HepG2 (cell line): ENCODE data around the gene PLEKHN1. TPM values are rescaled to one million over a fixed set of nuclear protein-coding genes. Genes with fewer than 3 reads are reported as not detected.
A peak's percentile ranks its signal among the peaks of the same experiment; 100 is the strongest.
"Not testable (repeated sequence)": the region's sequence is repeated elsewhere in the genome, so short reads cannot be mapped to it uniquely, and the experiment has no call there.

Experiments used
- ATAC-seq: fragments of 200-7000 bp; cut with Tn5 transposase; 3 replicates; pipeline ENCODE4 v1.9.1; 2020; ENCODE audit warnings: mild to moderate bottlenecking, moderate library complexity
- BruUV-seq: library from RNA; stranded (reverse); fragments of 400-500 nt; replicated peaks from 2 replicates; lab custom pipeline; 2021; lab: Mats Ljungman, UMichigan
- CTCF ChIA-PET: fragments of 300-600 bp; formaldehyde crosslinking; extraction: SDS; loops from one replicate; lab custom pipeline; 2021; ENCODE audit warnings: low total read pairs, inconsistent platforms, low intra/inter-chr PET ratio; lab: Yijun Ruan, JAX
- POLR2A ChIA-PET: fragments of 350-600 bp; sonication (Branson Sonifier 250); formaldehyde crosslinking; loops from one replicate; lab custom pipeline; 2020; ENCODE audit warnings: antibody characterized with exemption, inconsistent platforms; lab: Yijun Ruan, JAX
- DNase-seq: peaks from one replicate; pipeline ENCODE4 v3.0.0-alpha.2; 2015; ENCODE audit warnings: low spot score
- FAIRE-seq: peaks from 3 replicates; lab custom pipeline; 2011; peaks lifted over from hg19 to GRCh38; lab: Jason Lieb, UNC
- H2AFZ ChIP-seq: one replicate; pipeline ENCODE4 v1.6.1; 2011; ENCODE audit warnings: low read length, inconsistent platforms
- H3K27ac ChIP-seq: fragments of 300-600 bp; 3 replicates; pipeline ENCODE4 v1.8.0; 2011; ENCODE audit warnings: mixed run types, mild to moderate bottlenecking, mixed read lengths, low read length, inconsistent platforms; ENCODE audit not compliant: insufficient read depth; ENCODE audit errors: extremely low read length
- H3K27me3 ChIP-seq, 2 experiments: fragments of 200-600 bp in 1 of 2; 2 replicates in 1 of 2; 3 replicates in 1 of 2; pipeline versions ENCODE4 v1.6.0 to v1.8.0; 2011; ENCODE audit warnings: low read length in 2 of 2, mild to moderate bottlenecking in 2 of 2, moderate library complexity in 2 of 2, inconsistent platforms in 1 of 2; ENCODE audit not compliant: insufficient read depth in 2 of 2, control insufficient read depth in 1 of 2
- H3K36me3 ChIP-seq, 2 experiments: fragments of 200-600 bp in 1 of 2; replicated peaks in 1 of 2; 2 replicates in 1 of 2; 3 replicates in 1 of 2; pipeline versions ENCODE4 v1.5.1 to v1.8.0; 2011; ENCODE audit warnings: low read length in 2 of 2, inconsistent platforms in 1 of 2; ENCODE audit not compliant: insufficient read depth in 2 of 2, control insufficient read depth in 1 of 2
- H3K4me1 ChIP-seq: 2 replicates; pipeline ENCODE4 v1.5.1; 2012; ENCODE audit warnings: low read length, inconsistent platforms; ENCODE audit not compliant: insufficient read depth
- H3K4me2 ChIP-seq: 2 replicates; pipeline ENCODE4 v1.6.0; 2011; ENCODE audit warnings: low read depth, low read length, inconsistent platforms
- H3K4me3 ChIP-seq, 3 experiments: fragments of 200-600 bp in 1 of 3; sonication (generic), shearing (Covaris generic) in 1 of 3; replicated peaks in 1 of 3; 2 replicates each; pipeline ENCODE4 v1.5.1; 2011 to 2016; ENCODE audit warnings: low read length in 3 of 3, inconsistent platforms in 2 of 3, low read depth in 2 of 3, mild to moderate bottlenecking in 2 of 3, control low read depth in 1 of 3, mixed read lengths in 1 of 3; ENCODE audit not compliant: insufficient read depth in 1 of 3
- H3K79me2 ChIP-seq: one replicate; pipeline ENCODE4 v1.6.1; 2011; ENCODE audit warnings: low read length, inconsistent platforms; ENCODE audit not compliant: insufficient read depth
- H3K9ac ChIP-seq: 2 replicates; pipeline ENCODE4 v1.6.0; 2011; ENCODE audit warnings: mild to moderate bottlenecking, low read depth, low read length, inconsistent platforms; ENCODE audit not compliant: insufficient read depth
- H3K9me3 ChIP-seq: 2 replicates; pipeline ENCODE4 v1.5.1; 2012; ENCODE audit warnings: mild to moderate bottlenecking, low read length
- H4K20me1 ChIP-seq: 2 replicates; pipeline ENCODE4 v1.6.0; 2011; ENCODE audit warnings: inconsistent platforms, mild to moderate bottlenecking, low read length, moderate library complexity; ENCODE audit not compliant: insufficient read depth
- CBFB ChIP-seq: sonication (generic); formaldehyde crosslinking; IDR thresholded peaks from 2 replicates; pipeline ENCODE4 v1.4.0; 2020; ENCODE audit warnings: missing genetic modification reagents
- CCDC6 ChIP-seq: sonication (generic); formaldehyde crosslinking; IDR thresholded peaks from 2 replicates; pipeline ENCODE4 v1.8.1; 2022; ENCODE audit warnings: mild to moderate bottlenecking, missing genetic modification reagents, moderate library complexity
- HMGXB4 ChIP-seq, 2 experiments: sonication (generic) in 1 of 2; formaldehyde crosslinking in 1 of 2; IDR thresholded peaks; 2 replicates each; pipeline versions ENCODE4 v1.4.0 to v1.6.1; 2018 to 2020; ENCODE audit warnings: missing genetic modification reagents in 2 of 2, borderline replicate concordance in 1 of 2, low read depth in 1 of 2, mild to moderate bottlenecking in 1 of 2, missing biosample characterization in 1 of 2
- NFE2L1 ChIP-seq: sonication (generic); formaldehyde crosslinking; IDR thresholded peaks from 2 replicates; pipeline ENCODE4 v1.4.0; 2020; ENCODE audit warnings: missing genetic modification reagents, mild to moderate bottlenecking, borderline replicate concordance
- RARA ChIP-seq: IDR thresholded peaks from 2 replicates; pipeline ENCODE4 v1.6.1; 2016; ENCODE audit warnings: missing genetic modification reagents, missing compliant biosample characterization
- XRCC5 ChIP-seq: fragments of 200-400 bp; formaldehyde crosslinking; optimal IDR thresholded peaks from 2 replicates; pipeline ENCODE3; 2017; ENCODE audit warnings: mild to moderate bottlenecking, low read length
- ZMAT3 ChIP-seq: sonication (generic); formaldehyde crosslinking; conservative IDR thresholded peaks from 2 replicates; pipeline ENCODE4 v1.7.0; 2021; ENCODE audit warnings: missing genetic modification reagents
- ZNF264 ChIP-seq: sonication (generic); formaldehyde crosslinking; IDR thresholded peaks from 2 replicates; pipeline ENCODE4 v1.4.0; 2020; ENCODE audit warnings: missing genetic modification reagents
- ZSCAN30 ChIP-seq: sonication (generic); formaldehyde crosslinking; IDR thresholded peaks from 2 replicates; pipeline ENCODE4 v1.5.0; 2020; ENCODE audit warnings: mild to moderate bottlenecking, missing genetic modification reagents
- WGBS: methylation state at CpG from one replicate; pipeline ENCODE4 v1.1.6; 2017; ENCODE audit warnings: low lambda C conversion rate; 5-methylcytosine and 5-hydroxymethylcytosine counted together
- in situ Hi-C: cut with HindIII; loops from 2 replicates; pipeline ENCODE4 v1.10.0; 2017; ENCODE audit warnings: low pct_unique_long_range_greater_than_20kb; ENCODE audit not compliant: extremely low pct_ligation_motif_present
- intact Hi-C: fragments of 100-400 bp; cut with micrococcal nuclease; formaldehyde crosslinking; loops from one replicate; pipeline ENCODE4 v1.10.0; 2022; ENCODE audit not compliant: unreplicated experiment
- polyA plus RNA-seq, 8 experiments: library from polyadenylated mRNA; depleted of rRNA in 3 of 8; stranded (reverse) in 7 of 8; unstranded in 1 of 8; fragments of >200 nt; fragmentation: Illumina TruSeq in 4 of 8; extraction: Trizol in 4 of 8; gene quantifications; 2 replicates each; pipeline versions ENCODE4 v1.2.1 to v1.2.3, GENCODE V29; 2011 to 2016; ENCODE audit warnings: low read depth in 4 of 8, missing spikeins in 1 of 8, mixed read lengths in 1 of 8; ENCODE audit not compliant: insufficient read depth in 1 of 8
- total RNA-seq, 5 experiments: library from RNA; depleted of rRNA; stranded (reverse); fragments of >200 nt; fragmentation: Illumina TruSeq; extraction: Trizol; gene quantifications; 2 replicates each; pipeline ENCODE4 v1.2.3, GENCODE V29; 2016; ENCODE audit warnings: low read depth in 1 of 5

The PLEKHN1 gene
- total and polyA plus RNA-seq, 2 of the 13 experiments (the other 11 are each of a cell fraction or from before 2014, with no cell fraction given): 0.42 to 0.58 TPM

- no peak for TF ChIP-seq RARA (CRISPR knock-in tag)
- TF ChIP-seq NFE2L1: peak; percentile 67; the same call in 1 of the 2 replicates
- peak; percentile 45 for TF ChIP-seq XRCC5
- TF ChIP-seq ZMAT3 (CRISPR knock-in tag): no peak
- peak in 1 of 2 experiments; percentile 55; a peak in 2 of 4 replicates for TF ChIP-seq HMGXB4 (CRISPR knock-in tag; IDR thresholded peaks at IDR 0.05; ENCODE audit: borderline replicate concordance in 1 of 2, low read depth in 1 of 2)
- no peak for TF ChIP-seq ZSCAN30 (CRISPR knock-in tag)
- no peak for TF ChIP-seq ZNF264 (CRISPR knock-in tag)
- TF ChIP-seq CCDC6 (CRISPR knock-in tag): peak; percentile 39; the same call in 1 of the 2 replicates
- 0 out of 2 replicates have a peak, but pooled peaks have one; percentile 26 for TF ChIP-seq CBFB (CRISPR knock-in tag)
These were observed 9.8 kb downstream of the PLEKHN1 start (continued) for GRCh38 chr1:975896-976683.

- H3K36me3 ChIP-seq, FAIRE-seq, H3K79me2 ChIP-seq, BruUV-seq, H3K4me3 ChIP-seq, H2AFZ ChIP-seq, H3K9me3 ChIP-seq, intact Hi-C loops, ATAC-seq, in situ Hi-C loops, H3K9ac ChIP-seq, H4K20me1 ChIP-seq, H3K27ac ChIP-seq, DNase-seq, H3K4me2 ChIP-seq: not testable (repeated sequence)
- ChIA-PET POLR2A (interaction anchor here (1.1 to 1.5 kb wide), 2 partner anchors 10 to 30 kb away, joined by 3 to 11 read pairs; partner anchors contain the start of gene PLEKHN1), CTCF (interaction anchor here (1.4 kb wide), 1 partner anchor 72 kb away, joined by 5 read pairs; no protein-coding TSS in a partner anchor)
- peaks cover 33% of the 10 kb centered on the region for H3K4me1 ChIP-seq
- peaks cover 12 to 30% of the 10 kb centered on the region in 2 experiments for H3K27me3 ChIP-seq
- 64% methylated on average over 19 of the region's 39 CpGs for WGBS
These were observed 10.5 kb downstream of the PLEKHN1 start for GRCh38 chr1:976791-977190.
